Stimulated activated CD4-positive, alpha-beta T cell treated with anti-CD3 and anti-CD28 coated beads, Interleukin-15, amount 100 ng/mL, for 48 hours (primary cell): Measurements from ENCODE around the gene PCSK6.

ENCODE experiments used
- DNase-seq, 2 donors: peaks; one replicate each; pipeline ENCODE4 v3.0.0-alpha.2; 2020; ENCODE audit warnings: low read depth in 2 of 2

PCSK6 gene

GRCh38 chr15:101327147-101327740, 162.3 kb downstream of the PCSK6 start:
- DNase-seq: no peak

DNA sequence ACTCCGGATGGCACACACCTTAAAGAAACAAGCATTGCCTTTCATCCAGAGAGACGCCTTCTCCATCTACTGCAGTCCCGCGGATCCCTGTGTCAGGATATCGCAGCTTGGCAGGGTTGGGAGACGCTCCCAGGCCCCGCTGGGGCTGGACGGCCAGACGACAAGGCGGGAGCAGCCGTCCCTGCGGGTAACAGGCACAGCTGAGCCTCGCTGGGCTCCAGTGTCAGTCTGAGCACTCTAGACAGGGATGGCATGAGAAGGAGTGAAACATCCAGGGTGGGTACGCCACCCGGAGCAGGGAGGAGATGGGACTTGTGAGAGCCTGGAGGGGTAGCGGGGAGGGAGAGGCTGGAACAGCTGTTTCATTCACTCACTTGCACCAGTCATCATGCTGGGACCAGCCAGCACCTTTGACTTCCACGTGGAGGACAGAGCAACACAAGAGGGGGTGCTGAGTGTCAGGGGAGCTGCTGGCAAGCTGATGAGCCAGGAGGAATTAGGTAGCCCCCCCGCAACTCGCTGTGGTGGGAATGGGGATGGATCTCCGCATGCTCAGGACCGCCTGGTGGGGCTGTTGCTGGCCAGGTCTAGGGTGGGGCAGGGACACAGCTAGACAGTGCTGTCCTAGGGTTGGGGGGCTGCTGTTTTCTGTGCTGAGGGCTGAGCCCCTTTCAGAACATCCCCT, 162.9 kb downstream of the PCSK6 start:
- DNase-seq: no peak

GRCh38 chr15:101326026-101326315, 163.5 kb downstream of the PCSK6 start:
- DNase-seq: no peak

GRCh38 chr15:101325263-101326025, 164.1 kb downstream of the PCSK6 start:
- DNase-seq: no peak

- DNase-seq: no peak
Observed at GRCh38 chr15:101324524-101325177, 164.9 kb downstream of the PCSK6 start.

- DNase-seq: no peak
Observed at GRCh38 chr15:101323793-101324523, 165.5 kb downstream of the PCSK6 start.

DNA sequence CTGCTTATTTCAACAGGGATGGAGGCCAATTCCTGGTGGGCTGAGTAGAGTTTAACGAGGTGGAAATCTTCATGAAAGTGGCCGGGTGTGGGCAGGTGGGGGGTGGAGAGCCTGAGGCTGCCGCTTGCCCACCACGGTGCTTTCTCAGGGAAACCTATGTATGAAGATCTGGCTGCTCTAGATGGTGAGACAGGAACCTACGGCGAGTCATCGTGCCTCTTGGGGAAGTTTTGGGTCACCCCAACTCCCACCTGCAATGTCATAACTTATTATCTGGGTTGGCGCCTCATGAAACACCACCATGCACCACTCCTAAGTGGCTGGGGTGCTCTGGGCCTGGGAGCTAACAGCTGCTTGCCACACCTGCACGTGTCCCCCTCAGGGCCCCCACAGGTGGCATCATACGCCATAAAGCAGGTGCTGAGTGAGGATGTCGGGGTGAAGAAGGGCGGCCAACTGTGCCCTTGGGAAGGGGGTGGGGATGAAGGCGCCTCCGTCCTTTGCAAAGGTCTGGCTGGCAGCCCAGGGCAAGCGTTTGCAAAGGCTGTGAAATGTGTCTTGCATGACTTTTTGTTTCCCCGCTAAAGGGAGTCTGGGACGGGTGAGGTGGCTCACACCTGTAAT, 166.5 kb downstream of the PCSK6 start:
- DNase-seq: no peak

DNA sequence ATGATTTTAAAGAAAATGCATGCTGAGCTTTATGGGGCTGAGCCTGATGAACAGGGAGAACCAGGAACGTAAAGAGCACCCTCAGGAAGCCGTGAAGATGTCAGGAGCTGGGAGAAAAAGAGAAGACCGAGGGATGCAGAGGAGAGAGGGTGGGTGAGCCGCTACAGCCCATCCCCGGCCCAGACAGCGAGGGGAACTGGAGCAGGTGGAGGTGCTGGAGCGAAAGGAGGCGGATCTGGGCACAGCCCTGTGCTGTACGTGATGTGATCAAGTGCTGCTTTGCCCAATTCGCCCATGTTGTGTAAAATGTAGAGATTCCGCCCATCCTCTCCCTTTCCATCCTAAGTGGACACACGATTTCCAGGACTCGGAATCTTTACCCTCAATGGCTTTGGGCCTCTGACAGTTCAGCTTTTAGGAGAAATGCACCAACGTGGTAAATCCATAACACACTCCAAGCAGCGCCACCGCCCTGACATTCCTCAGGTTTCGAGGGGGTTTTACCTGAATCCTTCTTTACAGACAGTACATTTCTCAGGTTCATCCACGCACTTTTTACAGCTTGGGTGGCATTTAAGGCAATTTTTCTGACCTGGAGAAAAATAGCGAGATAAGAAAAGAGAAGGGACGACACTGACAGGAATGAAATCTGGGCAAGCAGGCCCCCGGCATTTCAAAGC, 167.4 kb downstream of the PCSK6 start:
- DNase-seq: no peak

- DNase-seq: peak; percentile 45 to 56
Observed at GRCh38 chr15:101320501-101321052, 168.9 kb downstream of the PCSK6 start.

GRCh38 chr15:101318839-101319238, 170.7 kb downstream of the PCSK6 start:
- no peak for DNase-seq

DNA sequence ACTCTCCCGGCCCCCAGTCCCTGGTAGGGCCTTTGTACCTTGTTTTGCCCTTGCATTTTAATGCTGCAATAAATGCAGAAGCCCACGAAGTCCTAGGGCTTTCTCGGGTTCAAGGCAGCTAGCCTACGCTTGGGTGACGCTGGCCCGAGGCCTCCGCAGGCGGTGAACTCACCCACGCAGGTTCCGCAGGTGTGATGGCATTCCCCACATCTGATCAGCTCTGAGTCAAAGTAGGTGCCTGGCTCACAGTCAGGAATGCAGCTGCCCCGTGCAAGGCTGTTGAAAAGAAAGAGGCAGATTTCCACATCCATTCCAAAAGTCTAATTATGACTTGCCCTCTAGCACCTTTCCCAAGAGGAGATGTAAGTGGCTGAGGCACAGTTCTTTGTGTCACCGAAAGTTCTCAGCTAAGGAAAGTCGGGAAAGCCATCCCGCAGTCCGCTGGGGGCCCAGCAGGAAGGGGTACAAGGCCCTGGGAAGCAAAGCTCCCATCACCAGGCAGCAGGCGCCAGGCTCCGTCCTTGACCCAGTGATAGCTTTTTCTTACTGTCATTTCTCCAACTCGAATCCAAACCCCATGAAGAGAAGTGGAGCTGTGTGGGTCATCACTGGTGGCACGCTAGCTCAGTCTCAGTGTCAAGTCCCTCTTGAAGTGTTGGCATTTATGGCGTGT, 171.2 kb downstream of the PCSK6 start:
- DNase-seq: no peak

- DNase-seq: no peak
Observed at GRCh38 chr15:101317336-101317872, 172.1 kb downstream of the PCSK6 start.

DNA sequence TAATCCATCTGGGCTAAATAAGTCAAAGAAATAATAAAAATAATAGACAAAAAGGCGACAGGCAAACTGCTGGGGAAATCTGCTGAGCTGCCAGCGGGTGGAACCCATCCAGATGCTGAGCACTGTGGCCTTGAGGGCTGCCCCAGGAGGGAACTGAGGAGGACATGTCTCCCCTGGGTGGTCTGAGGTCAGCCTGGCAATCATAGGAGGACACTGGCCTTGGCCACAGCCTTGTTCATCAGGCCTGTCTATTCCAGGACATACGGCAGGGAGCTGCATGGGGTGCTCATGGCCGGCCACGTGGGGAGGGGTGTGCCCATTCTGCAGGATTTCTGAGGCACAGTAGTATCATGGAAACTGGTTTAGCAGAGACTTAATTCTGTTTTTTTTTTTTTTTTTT, 173.0 kb downstream of the PCSK6 start:
- no peak for DNase-seq

DNA sequence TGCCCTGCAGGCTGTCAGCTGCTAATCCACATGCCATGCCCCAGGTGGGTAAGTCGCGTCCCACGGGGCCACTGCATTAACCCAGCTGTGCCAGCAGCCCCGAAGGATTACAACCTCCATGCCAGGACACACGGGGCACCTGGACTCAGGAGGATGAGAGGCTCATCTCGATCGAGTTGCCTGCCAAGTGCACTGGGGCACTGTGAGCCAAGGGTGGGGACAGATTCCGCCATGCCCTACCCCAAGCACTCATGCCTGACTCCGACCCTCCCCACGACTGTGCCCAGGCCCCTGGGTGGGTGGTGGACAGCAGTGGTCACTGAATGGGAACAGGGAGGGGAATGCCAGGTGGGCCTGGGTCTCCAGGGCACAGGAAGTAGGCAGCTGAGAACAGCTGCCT, 173.8 kb downstream of the PCSK6 start:
- DNase-seq: no peak

- DNase-seq: no peak
Observed at GRCh38 chr15:101314336-101315125, 175.0 kb downstream of the PCSK6 start.

DNA sequence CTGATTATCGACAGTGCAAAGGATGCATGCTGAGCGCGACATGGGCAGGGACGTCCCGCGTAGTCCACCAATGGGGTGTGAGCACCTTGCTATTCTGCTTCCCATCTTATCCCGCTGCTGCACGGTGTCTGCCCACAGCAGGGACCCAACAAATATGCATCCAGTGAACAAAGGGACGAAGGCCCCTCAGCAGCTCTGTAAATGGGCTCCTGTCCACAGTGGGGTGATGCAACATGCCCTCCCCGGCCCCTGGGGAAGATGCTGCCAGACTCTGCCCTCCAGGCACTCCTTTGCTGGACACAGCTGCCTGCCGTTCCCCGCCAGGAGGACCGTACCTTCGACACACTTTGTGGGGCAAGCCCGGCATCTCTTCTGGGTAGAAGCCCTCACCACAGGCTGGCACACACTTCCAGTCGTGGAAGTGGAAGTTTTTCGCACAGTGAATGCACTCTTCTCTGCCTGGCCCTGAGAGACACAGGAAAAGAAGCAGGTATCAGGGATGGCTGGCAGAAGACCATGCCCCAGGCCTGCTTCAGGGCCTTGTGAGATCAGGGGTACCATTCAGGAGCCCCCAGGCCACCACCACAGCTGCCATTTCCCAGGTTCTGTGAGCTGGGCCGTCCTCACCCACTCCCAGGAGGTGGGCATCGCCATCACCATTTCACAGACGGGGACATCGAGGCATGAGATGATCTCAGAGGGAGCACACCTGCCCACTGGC, 176.3 kb downstream of the PCSK6 start:
- no peak for DNase-seq

DNA sequence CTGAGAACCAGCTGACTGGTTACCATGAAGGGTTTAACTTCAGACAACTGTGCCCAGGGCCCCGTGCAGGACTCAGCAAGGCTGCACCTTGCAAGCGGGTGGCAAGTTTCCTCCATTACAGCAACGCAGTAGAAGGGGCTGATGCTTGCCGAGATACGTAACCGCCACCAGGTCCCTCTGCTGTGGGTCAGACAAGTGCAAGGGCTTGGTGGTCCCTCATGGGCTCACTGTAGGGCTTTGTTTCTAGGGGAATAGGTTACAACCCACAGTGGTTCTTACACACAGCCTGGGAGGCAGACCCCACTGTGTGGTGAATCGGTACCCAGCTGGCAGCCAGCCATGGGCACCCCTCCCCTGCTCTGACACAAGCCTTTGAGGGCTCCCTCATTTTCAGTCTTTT, 179.0 kb downstream of the PCSK6 start:
- DNase-seq: no peak

DNA sequence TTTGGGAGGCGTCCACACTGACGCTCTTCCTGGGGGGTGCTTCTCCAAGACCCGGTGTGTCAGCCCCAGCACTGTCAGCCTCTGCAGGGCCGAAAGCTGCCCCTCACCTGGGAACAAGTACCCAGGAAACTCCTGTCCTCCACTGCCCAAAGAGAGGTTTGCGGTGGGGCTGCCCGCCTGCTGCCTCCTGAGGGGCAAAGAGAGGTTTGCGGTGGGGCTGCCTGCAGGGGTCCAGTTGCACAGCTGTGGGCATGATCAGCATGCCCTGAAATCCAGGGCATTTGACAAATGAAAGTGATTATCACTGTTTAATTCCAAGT, 179.4 kb downstream of the PCSK6 start:
- DNase-seq: no peak
